ENCODE measurements around the gene OR10H4. TPM values are rescaled to one million over a fixed set of nuclear protein-coding genes. Genes with fewer than 3 reads are reported as not detected.
"Not testable (repeated sequence)": the region's sequence is repeated elsewhere in the genome, so short reads cannot be mapped to it uniquely, and the experiment has no call there.

The OR10H4 gene
- total and polyA plus RNA-seq, 8 donors: not detected

DNA sequence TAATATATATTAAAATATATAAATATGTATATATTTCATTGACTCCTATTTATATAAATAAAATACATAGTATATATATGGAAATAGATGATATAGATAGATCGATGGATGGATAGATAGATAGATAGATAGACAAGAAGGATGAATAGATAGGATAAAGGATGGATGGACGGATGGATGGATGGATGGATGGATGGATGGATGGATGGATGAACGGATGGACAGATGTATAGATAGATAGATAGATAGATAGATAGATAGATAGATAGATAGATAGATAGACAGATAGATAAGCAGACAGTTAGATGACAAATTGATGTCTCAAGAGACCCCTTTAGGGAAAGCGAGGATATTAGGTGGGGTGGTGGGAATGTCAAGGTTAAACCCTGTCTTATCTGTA lies 29.6 kb upstream of the OR10H4 start:
- no peaks in the 10 kb centered on the region for H3K36me3 ChIP-seq
- no peak for DNase-seq
- H3K27me3 ChIP-seq: peaks cover 0 to 11% of the 10 kb centered on the region in 2 donors
- ATAC-seq: no peak
- H3K9me3 ChIP-seq: peaks cover 0 to 3% of the 10 kb centered on the region in 2 donors
- no peaks in the 10 kb centered on the region for H3K4me1 ChIP-seq
- no peak overlapping the region for H3K27ac ChIP-seq
- no peak overlapping the region for H3K4me3 ChIP-seq
- intact Hi-C loops (cut with DNase I): no loop called here
- TF ChIP-seq, protein P1, sequence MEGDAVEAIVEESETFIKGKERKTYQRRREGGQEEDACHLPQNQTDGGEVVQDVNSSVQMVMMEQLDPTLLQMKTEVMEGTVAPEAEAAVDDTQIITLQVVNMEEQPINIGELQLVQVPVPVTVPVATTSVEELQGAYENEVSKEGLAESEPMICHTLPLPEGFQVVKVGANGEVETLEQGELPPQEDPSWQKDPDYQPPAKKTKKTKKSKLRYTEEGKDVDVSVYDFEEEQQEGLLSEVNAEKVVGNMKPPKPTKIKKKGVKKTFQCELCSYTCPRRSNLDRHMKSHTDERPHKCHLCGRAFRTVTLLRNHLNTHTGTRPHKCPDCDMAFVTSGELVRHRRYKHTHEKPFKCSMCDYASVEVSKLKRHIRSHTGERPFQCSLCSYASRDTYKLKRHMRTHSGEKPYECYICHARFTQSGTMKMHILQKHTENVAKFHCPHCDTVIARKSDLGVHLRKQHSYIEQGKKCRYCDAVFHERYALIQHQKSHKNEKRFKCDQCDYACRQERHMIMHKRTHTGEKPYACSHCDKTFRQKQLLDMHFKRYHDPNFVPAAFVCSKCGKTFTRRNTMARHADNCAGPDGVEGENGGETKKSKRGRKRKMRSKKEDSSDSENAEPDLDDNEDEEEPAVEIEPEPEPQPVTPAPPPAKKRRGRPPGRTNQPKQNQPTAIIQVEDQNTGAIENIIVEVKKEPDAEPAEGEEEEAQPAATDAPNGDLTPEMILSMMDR (IDR thresholded peaks at IDR 0.05): no peak

DNA sequence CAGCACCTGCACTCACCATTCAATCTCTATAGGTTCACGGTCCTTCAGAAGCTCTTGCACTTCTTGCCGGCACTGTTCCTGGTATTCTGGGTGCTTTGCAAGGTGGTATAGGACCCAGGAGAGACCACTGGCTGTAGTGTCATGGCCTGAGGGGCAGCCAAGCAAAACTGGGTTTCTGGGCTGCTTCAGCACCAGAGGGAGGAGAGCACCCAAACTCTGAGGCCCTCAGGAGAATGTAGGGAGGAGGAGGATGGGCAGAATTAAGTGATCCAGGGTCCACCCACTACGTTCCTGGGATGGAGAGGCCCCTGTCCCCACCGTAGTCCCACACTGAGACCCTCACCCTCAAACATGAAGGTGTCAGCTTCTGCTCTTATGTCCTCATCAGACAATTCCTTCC lies 26.8 kb upstream of the OR10H4 start:
- no peak overlapping the region for H3K4me3 ChIP-seq
- H3K4me1 ChIP-seq: no peaks in the 10 kb centered on the region
- intact Hi-C loops (cut with DNase I): no loop called here
- H3K27ac ChIP-seq: no peak overlapping the region
- TF ChIP-seq, protein P1 (IDR thresholded peaks at IDR 0.05): no peak
- H3K36me3 ChIP-seq: no peaks in the 10 kb centered on the region
- DNase-seq: no peak
- H3K27me3 ChIP-seq: peaks cover 0 to 6% of the 10 kb centered on the region in 2 donors
- H3K9me3 ChIP-seq: no peaks in the 10 kb centered on the region
- no peak for ATAC-seq

DNA sequence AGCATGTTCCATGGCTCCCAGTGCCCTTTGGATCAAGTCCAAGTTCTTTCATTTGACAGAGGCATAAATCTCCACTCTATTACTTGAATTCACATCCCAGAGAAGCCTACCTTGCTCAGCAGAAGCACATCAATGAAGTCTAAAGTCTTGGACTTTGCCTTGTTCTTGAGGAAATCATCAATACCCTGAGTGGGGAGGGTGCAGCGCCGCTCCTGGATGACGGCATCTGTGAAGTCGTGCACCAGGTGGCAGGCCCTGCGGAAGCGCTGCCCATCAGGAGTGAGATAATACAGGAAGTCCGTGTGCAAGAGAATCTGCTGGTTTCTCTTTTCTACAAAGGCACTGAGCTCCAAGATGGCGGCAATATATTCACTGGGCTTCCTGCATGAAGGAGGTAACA lies 25.1 kb upstream of the OR10H4 start:
- intact Hi-C loops (cut with DNase I): no loop called here
- Histone ChIP-seq H3K9me3 (no peaks in the 10 kb centered on the region), H3K4me1 (no peaks in the 10 kb centered on the region), H3K27ac (no peak overlapping the region), H3K36me3 (no peaks in the 10 kb centered on the region), H3K4me3 (no peak overlapping the region), H3K27me3 (peaks cover 0 to 11% of the 10 kb centered on the region in 2 donors)
- ATAC-seq (no peak), DNase-seq (no peak)
- TF ChIP-seq, protein P1 (IDR thresholded peaks at IDR 0.05): no peak

DNA sequence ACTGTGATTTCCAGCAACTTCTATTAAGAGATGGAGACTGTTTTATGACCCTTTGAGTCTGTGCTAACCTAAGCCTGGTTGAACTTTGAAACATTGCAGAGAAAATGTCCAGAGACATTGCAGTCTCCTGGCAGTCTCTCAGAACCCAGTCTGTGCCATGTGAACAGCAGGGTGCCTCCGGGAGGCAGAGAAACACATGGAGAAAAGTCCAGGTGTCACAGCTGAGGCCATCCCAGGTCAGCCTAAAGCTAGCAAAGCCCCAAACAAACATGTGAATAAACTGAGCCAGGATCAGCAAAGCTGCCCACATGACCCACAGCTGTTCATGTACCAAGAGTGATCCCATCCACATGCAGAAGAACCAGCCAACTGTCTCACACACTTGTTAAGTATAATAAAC lies 22.3 kb upstream of the OR10H4 start:
- no peak overlapping the region for H3K4me3 ChIP-seq
- no peaks in the 10 kb centered on the region for H3K4me1 ChIP-seq
- DNase-seq: no peak
- H3K27ac ChIP-seq: no peak overlapping the region
- TF ChIP-seq, protein P1 (IDR thresholded peaks at IDR 0.05): no peak
- no peak for ATAC-seq
- H3K9me3 ChIP-seq: no peaks in the 10 kb centered on the region
- H3K36me3 ChIP-seq: no peaks in the 10 kb centered on the region
- H3K27me3 ChIP-seq: peaks cover 5 to 11% of the 10 kb centered on the region in 2 donors
- intact Hi-C loops (cut with DNase I): no loop called here

DNA sequence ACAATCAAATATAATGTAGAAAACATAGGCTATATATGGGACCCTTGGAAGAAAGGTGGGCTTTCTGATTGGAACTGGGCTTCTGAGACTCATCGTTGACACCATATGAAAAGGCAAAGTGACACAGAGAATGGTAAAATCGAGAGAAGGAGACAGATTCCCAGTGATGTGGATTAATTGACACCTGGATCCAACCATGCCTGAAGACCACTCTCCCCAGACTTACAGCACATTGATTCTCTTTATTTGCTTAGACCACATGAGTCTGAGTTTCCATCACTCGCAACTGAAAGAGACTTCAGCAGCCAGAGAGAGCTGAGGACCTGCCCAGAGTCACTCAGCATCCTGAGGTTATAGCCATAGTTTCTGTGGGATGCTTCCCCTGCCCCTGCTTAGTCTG lies 20.5 kb upstream of the OR10H4 start:
- Histone ChIP-seq H3K27me3 (peaks cover 5 to 11% of the 10 kb centered on the region in 2 donors), H3K4me1 (no peaks in the 10 kb centered on the region), H3K4me3 (no peak overlapping the region), H3K27ac (no peak overlapping the region), H3K9me3 (no peaks in the 10 kb centered on the region), H3K36me3 (no peaks in the 10 kb centered on the region)
- ATAC-seq (no peak), DNase-seq (no peak)
- intact Hi-C loops (cut with DNase I): no loop called here
- TF ChIP-seq, protein P1 (IDR thresholded peaks at IDR 0.05): no peak

DNA sequence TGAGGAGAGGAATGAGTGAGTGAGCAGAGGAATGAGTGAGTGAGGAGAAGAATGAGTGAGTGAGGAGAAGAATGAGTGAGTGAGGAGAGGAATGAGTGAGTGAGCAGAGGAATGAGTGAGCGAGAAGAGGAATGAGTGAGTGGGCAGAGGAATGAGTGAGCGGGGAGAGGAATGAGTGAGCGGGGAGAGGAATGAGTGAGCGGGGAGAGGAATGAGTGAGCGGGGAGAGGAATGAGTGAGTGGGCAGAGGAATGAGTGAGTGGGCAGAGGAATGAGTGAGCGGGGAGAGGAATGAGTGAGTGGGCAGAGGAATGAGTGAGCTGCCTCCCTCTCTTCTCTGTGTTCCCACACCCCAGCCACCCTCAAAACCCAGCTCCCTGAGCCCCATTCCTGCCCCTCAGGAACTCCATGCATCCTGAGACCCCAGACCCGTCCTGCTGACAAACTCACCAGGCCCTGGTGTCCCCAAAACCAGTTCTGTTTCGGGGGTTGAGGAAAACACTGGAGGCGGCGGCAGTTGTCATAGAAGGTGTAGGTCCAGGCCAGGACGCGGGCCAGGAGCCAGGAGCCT lies 15.0 kb upstream of the OR10H4 start:
- H3K4me1 ChIP-seq; H3K36me3 ChIP-seq; H3K27me3 ChIP-seq; ATAC-seq; DNase-seq; H3K27ac ChIP-seq; H3K9me3 ChIP-seq; H3K4me3 ChIP-seq; intact Hi-C loops (cut with DNase I): not testable (repeated sequence)

Data from left lung (tissue), 10 donors.